GM21381 (cell line): ENCODE data around the gene MYOF.
"Not testable (repeated sequence)": the region's sequence is repeated elsewhere in the genome, so short reads cannot be mapped to it uniquely, and the experiment has no call there.

Experiments used
- ATAC-seq: cut with Tn5 transposase; IDR thresholded peaks from one replicate; pipeline ENCODE4 v1.9.1; 2021; ENCODE audit warnings: mild to moderate bottlenecking, moderate library complexity; ENCODE audit not compliant: unreplicated experiment

MYOF gene

GRCh38 chr10:93485690-93486089 is 3.6 kb upstream of the MYOF start:
- no peak for ATAC-seq

GRCh38 chr10:93481637-93482144 is 443 bp downstream of the MYOF start:
- no peak for ATAC-seq

- ATAC-seq = no peak
These were observed 3.3 kb downstream of the MYOF start for GRCh38 chr10:93478873-93479272.

GRCh38 chr10:93476756-93477155 is 5.4 kb downstream of the MYOF start:
- no peak for ATAC-seq

- ATAC-seq = no peak
These were observed 6.3 kb downstream of the MYOF start for GRCh38 chr10:93475871-93476270.

- no peak for ATAC-seq
These were observed 6.9 kb downstream of the MYOF start for GRCh38 chr10:93475227-93475626.

GRCh38 chr10:93473804-93474472 is 8.2 kb downstream of the MYOF start:
- no peak for ATAC-seq

GRCh38 chr10:93473161-93473560 is 9.0 kb downstream of the MYOF start:
- no peak for ATAC-seq

- no peak for ATAC-seq
These were observed 11.0 kb downstream of the MYOF start for GRCh38 chr10:93471110-93471651.

GRCh38 chr10:93469454-93469853 is 12.7 kb downstream of the MYOF start:
- ATAC-seq = no peak

- no peak for ATAC-seq
These were observed 13.5 kb downstream of the MYOF start for GRCh38 chr10:93468461-93469213.

GRCh38 chr10:93467635-93468034 is 14.5 kb downstream of the MYOF start:
- not testable (repeated sequence) for ATAC-seq

- ATAC-seq = no peak
These were observed 16.1 kb downstream of the MYOF start for GRCh38 chr10:93465806-93466675.

GRCh38 chr10:93464776-93465388 is 17.3 kb downstream of the MYOF start:
- ATAC-seq = no peak

GRCh38 chr10:93463723-93464476 is 18.2 kb downstream of the MYOF start:
- no peak for ATAC-seq

GRCh38 chr10:93462881-93463280 is 19.3 kb downstream of the MYOF start:
- no peak for ATAC-seq

GRCh38 chr10:93462371-93462770 is 19.8 kb downstream of the MYOF start:
- no peak for ATAC-seq

- ATAC-seq = no peak
These were observed 20.3 kb downstream of the MYOF start for GRCh38 chr10:93461807-93462178.

GRCh38 chr10:93461109-93461806 is 20.9 kb downstream of the MYOF start:
- ATAC-seq = no peak
